Measurements from ENCODE around the gene PACS2.

The PACS2 gene

DNA sequence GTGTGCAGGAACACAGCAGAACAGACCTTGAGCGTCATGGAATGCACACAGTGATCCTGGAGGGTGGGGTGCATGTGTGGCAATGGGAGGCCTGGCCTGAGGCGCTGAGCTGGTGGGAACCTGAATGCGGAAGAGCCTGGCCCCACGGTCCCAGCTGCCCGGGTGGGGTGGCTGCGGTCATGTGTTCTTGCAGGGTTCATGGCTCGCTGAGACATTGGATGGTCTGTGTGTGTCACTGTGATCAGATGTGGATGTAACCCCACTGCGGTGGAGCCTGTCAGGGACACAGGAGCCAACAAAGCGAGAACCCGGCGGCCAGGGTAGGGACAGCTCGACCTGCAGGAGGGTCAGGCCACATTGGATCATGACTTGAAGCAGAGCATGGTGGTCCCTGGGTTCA is 128.3 kb downstream of the PACS2 start:
- DNase-seq (ENCODE audit: low spot score) (no peak), ATAC-seq (ENCODE audit: low read depth) (no peak)
- Histone ChIP-seq H3K9me3 (ENCODE audit: severe bottlenecking) (no peaks in the 10 kb centered on the region), H3K4me1 (ENCODE audit: insufficient read depth, poor library complexity, severe bottlenecking) (no peaks in the 10 kb centered on the region), H3K36me3 (ENCODE audit: low read depth) (peaks cover 39% of the 10 kb centered on the region), H3K27me3 (ENCODE audit: insufficient read depth, poor library complexity, severe bottlenecking) (no peaks in the 10 kb centered on the region), H3K4me3 (ENCODE audit: severe bottlenecking) (no peak overlapping the region), H3K27ac (ENCODE audit: poor library complexity, severe bottlenecking) (no peak overlapping the region)
- TF ChIP-seq, protein P1, sequence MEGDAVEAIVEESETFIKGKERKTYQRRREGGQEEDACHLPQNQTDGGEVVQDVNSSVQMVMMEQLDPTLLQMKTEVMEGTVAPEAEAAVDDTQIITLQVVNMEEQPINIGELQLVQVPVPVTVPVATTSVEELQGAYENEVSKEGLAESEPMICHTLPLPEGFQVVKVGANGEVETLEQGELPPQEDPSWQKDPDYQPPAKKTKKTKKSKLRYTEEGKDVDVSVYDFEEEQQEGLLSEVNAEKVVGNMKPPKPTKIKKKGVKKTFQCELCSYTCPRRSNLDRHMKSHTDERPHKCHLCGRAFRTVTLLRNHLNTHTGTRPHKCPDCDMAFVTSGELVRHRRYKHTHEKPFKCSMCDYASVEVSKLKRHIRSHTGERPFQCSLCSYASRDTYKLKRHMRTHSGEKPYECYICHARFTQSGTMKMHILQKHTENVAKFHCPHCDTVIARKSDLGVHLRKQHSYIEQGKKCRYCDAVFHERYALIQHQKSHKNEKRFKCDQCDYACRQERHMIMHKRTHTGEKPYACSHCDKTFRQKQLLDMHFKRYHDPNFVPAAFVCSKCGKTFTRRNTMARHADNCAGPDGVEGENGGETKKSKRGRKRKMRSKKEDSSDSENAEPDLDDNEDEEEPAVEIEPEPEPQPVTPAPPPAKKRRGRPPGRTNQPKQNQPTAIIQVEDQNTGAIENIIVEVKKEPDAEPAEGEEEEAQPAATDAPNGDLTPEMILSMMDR (IDR thresholded peaks at IDR 0.05; ENCODE audit: poor library complexity, severe bottlenecking), result no peak

- H3K27ac ChIP-seq (ENCODE audit: poor library complexity, severe bottlenecking), result no peak overlapping the region
- TF ChIP-seq, protein P1 (IDR thresholded peaks at IDR 0.05; ENCODE audit: poor library complexity, severe bottlenecking), result no peak
- H3K27me3 ChIP-seq (ENCODE audit: insufficient read depth, poor library complexity, severe bottlenecking), result no peaks in the 10 kb centered on the region
- H3K4me1 ChIP-seq (ENCODE audit: insufficient read depth, poor library complexity, severe bottlenecking), result no peaks in the 10 kb centered on the region
- no peaks in the 10 kb centered on the region for H3K9me3 ChIP-seq (ENCODE audit: severe bottlenecking)
- H3K4me3 ChIP-seq (ENCODE audit: severe bottlenecking), result no peak overlapping the region
- H3K36me3 ChIP-seq (ENCODE audit: low read depth), result peaks cover 42% of the 10 kb centered on the region
- ATAC-seq (ENCODE audit: low read depth), result no peak
- DNase-seq (ENCODE audit: low spot score), result no peak
Measured at GRCh38 chr14:105444859-105445258, 130.3 kb downstream of the PACS2 start.

- ATAC-seq (ENCODE audit: low read depth) (no peak), DNase-seq (ENCODE audit: low spot score) (no peak)
- TF ChIP-seq, protein P1 (IDR thresholded peaks at IDR 0.05; ENCODE audit: poor library complexity, severe bottlenecking), result no peak
- Histone ChIP-seq H3K9me3 (ENCODE audit: severe bottlenecking) (no peaks in the 10 kb centered on the region), H3K27ac (ENCODE audit: poor library complexity, severe bottlenecking) (no peak overlapping the region), H3K36me3 (ENCODE audit: low read depth) (peaks cover 46% of the 10 kb centered on the region), H3K4me1 (ENCODE audit: insufficient read depth, poor library complexity, severe bottlenecking) (no peaks in the 10 kb centered on the region), H3K27me3 (ENCODE audit: insufficient read depth, poor library complexity, severe bottlenecking) (no peaks in the 10 kb centered on the region), H3K4me3 (ENCODE audit: severe bottlenecking) (no peak overlapping the region)
Measured at GRCh38 chr14:105445290-105445689, 130.7 kb downstream of the PACS2 start.

DNA sequence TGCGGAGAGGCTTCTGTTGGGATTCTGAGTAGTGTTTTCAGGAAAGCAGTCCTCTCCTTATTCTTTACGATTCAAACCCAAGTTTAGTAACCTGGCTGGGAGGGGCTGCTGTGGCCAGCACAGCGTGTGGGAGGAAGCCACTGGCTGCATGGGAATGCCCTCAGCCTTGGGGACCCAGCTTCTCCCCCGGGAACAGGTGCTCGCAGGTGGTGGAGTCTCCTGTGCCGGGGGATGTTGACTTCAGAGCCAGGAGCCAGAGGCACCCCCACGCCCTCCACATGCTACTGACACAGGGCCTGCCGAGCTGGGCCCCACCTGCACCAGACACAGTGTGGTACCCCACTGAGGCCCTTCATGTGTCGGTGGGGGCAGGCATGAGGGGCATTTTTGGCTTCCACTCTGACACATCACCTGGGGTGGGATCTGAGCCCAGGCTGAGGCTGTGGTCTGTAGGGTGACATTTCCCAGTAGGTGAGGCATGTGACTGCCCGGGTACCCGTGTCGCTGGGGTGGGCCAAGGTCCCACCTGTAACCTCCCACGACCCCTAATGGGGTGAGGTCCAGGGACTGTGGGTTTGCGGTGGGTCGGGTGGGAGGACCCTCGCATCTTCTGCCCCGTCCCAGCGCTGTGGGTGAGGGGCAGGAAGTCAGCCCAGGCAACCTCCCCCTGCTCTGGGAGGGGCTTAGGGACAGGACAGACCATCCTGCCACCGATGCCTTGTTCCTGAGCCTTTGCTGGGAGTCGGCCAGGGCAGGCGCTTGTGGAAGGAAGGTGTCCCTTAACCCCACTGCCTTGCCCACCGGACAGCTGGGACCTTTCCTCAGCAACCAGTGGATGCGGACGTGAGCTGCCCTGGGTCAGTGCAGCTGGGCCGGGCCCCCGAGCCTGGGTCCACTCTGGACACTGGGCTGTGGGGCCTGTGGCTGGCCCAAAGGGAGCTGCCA is 131.6 kb downstream of the PACS2 start:
- no peak overlapping the region for H3K4me3 ChIP-seq (ENCODE audit: severe bottlenecking)
- no peaks in the 10 kb centered on the region for H3K27me3 ChIP-seq (ENCODE audit: insufficient read depth, poor library complexity, severe bottlenecking)
- H3K9me3 ChIP-seq (ENCODE audit: severe bottlenecking), result no peaks in the 10 kb centered on the region
- TF ChIP-seq, protein P1 (IDR thresholded peaks at IDR 0.05; ENCODE audit: poor library complexity, severe bottlenecking), result no peak
- H3K36me3 ChIP-seq (ENCODE audit: low read depth), result peaks cover 52% of the 10 kb centered on the region
- no peak overlapping the region for H3K27ac ChIP-seq (ENCODE audit: poor library complexity, severe bottlenecking)
- H3K4me1 ChIP-seq (ENCODE audit: insufficient read depth, poor library complexity, severe bottlenecking), result no peaks in the 10 kb centered on the region
- DNase-seq (ENCODE audit: low spot score) (no peak), ATAC-seq (ENCODE audit: low read depth) (no peak)

DNA sequence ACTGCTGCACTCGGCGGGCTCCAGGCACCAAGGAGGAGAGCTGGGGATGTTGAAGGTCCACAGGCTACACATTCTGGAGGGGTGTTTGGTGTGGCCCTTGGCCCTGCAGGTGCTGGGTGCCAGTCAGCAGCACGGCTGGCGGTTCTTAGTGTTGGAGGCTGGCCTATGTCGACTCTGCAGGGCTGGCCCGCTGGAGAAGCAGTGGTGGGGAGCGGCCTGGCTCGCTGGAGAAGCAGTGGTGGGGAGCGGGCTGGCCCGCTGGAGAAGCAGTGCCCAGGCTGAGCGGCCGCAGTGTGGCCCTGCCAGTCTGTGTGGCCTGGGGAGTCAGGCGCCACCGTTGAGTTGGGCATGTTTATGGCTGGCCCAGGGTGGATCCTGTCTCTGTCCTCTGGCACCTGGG is 132.4 kb downstream of the PACS2 start:
- no peaks in the 10 kb centered on the region for H3K4me1 ChIP-seq (ENCODE audit: insufficient read depth, poor library complexity, severe bottlenecking)
- no peak overlapping the region for H3K27ac ChIP-seq (ENCODE audit: poor library complexity, severe bottlenecking)
- peaks cover 51% of the 10 kb centered on the region for H3K36me3 ChIP-seq (ENCODE audit: low read depth)

More for the DNA sequence above, 132.4 kb downstream of the PACS2 start:
- Histone ChIP-seq H3K9me3 (ENCODE audit: severe bottlenecking) (no peaks in the 10 kb centered on the region), H3K27me3 (ENCODE audit: insufficient read depth, poor library complexity, severe bottlenecking) (no peaks in the 10 kb centered on the region), H3K4me3 (ENCODE audit: severe bottlenecking) (no peak overlapping the region)
- no peak for ATAC-seq (ENCODE audit: low read depth)
- TF ChIP-seq, protein P1 (IDR thresholded peaks at IDR 0.05; ENCODE audit: poor library complexity, severe bottlenecking), result no peak
- DNase-seq (ENCODE audit: low spot score), result no peak

Measured in RWPE2 (cell line).